ENCODE measurements around the gene USP37. TPM values are rescaled to one million over a fixed set of nuclear protein-coding genes. Genes with fewer than 3 reads are reported as not detected.

USP37 gene
- total RNA-seq, 2 donors from 2014 or later = 6.0 to 14.5 TPM

DNA sequence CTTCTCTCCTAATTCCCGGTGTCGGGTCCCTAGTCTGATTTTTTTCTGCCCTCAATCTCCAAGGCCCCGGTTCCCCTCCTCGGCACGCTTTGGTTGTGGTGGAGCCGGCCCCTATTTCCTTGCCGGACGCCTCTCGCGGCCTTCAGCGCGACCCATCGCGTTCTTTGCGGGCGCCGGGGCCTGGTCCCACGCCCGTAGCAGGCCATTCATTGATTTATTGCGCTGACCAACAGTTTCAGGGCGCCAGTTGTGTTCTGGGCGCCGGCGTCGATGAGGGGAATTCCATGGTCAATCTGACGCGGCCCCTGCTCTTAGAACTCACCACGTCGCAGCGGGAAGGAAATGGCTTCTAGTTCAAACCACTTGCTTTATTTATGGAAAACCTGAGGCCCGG lies 884 bp upstream of the USP37 start:
- intact Hi-C loops (cut with DNase I) = no loop called here
- DNase-seq = peak; percentile 43 to 61 (median 50)
- Histone ChIP-seq H3K36me3 (replicated peaks in 1 of 2; ENCODE audit: insufficient read depth in 1 of 2, low read depth in 2 of 2) (peaks cover 0 to 2% of the 10 kb centered on the region in 2 donors), H3K27ac (peak overlapping the region; percentile 82 to 96 (median 90)), H3K9me3 (no peaks in the 10 kb centered on the region), H3K4me1 (peaks cover 28% of the 10 kb centered on the region), H3K4me3 (peak overlapping the region; percentile 54 to 70), H3K27me3 (no peaks in the 10 kb centered on the region)
- ATAC-seq = peak; percentile 25
- WGBS, 2 donors = 0% methylated on average over 8 to 31 of the region's 31 CpGs
- peak in 2 of 3 donors; percentile 36 to 54 for TF ChIP-seq POLR2A (IDR thresholded peaks at IDR 0.05)
- TF ChIP-seq, protein P1, sequence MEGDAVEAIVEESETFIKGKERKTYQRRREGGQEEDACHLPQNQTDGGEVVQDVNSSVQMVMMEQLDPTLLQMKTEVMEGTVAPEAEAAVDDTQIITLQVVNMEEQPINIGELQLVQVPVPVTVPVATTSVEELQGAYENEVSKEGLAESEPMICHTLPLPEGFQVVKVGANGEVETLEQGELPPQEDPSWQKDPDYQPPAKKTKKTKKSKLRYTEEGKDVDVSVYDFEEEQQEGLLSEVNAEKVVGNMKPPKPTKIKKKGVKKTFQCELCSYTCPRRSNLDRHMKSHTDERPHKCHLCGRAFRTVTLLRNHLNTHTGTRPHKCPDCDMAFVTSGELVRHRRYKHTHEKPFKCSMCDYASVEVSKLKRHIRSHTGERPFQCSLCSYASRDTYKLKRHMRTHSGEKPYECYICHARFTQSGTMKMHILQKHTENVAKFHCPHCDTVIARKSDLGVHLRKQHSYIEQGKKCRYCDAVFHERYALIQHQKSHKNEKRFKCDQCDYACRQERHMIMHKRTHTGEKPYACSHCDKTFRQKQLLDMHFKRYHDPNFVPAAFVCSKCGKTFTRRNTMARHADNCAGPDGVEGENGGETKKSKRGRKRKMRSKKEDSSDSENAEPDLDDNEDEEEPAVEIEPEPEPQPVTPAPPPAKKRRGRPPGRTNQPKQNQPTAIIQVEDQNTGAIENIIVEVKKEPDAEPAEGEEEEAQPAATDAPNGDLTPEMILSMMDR (IDR thresholded peaks at IDR 0.05) = no peak

DNA sequence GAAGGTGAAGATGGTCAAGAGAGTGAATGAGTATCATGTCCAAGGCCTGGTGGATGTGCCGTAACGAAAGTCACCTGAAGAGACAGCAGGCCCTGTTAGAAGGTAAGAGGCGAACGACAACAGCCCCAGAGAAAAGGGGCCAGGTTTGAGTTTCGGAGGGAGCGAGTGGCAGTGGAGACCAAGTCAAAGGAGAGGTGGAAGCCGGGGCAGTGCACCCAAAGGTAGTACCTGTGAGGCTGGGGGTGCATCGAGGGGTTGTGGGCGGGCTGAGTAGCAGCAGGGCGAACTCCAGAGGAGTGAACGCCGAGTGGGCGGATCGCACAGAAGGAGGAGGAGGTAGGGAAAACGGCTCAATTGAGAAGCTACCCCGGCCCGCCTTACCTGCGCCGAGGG lies 358 bp downstream of the USP37 start:
- no peak for TF ChIP-seq POLR2A (IDR thresholded peaks at IDR 0.05)
- TF ChIP-seq, protein P1 (IDR thresholded peaks at IDR 0.05) = no peak
- ATAC-seq = peak; percentile 45
- H3K9me3 ChIP-seq = no peaks in the 10 kb centered on the region
- H3K36me3 ChIP-seq (replicated peaks in 1 of 2; ENCODE audit: insufficient read depth in 1 of 2, low read depth in 2 of 2) = peaks cover 0 to 2% of the 10 kb centered on the region in 2 donors
- DNase-seq = no peak
- peak overlapping the region; percentile 82 to 96 (median 90) for H3K27ac ChIP-seq
- no peaks in the 10 kb centered on the region for H3K27me3 ChIP-seq
- 0% methylated on average over 16 to 19 of the region's 19 CpGs for WGBS, 2 donors
- intact Hi-C loops (cut with DNase I) = no loop called here
- peak overlapping the region; percentile 33 to 61 for H3K4me3 ChIP-seq
- peaks cover 28% of the 10 kb centered on the region for H3K4me1 ChIP-seq

DNA sequence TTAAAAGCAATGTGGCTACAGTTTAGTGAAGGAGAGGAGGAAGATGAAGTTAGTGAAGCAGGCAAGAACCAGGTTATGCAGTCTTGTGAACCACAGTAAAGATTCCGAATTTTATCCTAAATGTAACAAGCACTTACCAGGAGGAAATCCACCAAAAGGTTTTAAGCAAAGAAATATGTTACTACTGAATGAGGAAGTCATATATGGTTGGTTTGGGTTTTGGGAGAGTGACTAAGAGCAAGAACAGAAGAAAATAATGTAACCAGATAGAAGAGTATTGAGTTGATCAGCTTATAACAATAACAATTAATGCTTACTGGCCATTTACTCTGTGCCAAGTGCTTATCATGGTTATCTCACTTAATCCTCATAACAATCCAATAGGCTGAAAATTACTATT lies 1.9 kb downstream of the USP37 start:
- no peak for TF ChIP-seq POLR2A (IDR thresholded peaks at IDR 0.05)
- TF ChIP-seq, protein P1 (IDR thresholded peaks at IDR 0.05) = no peak
- no peaks in the 10 kb centered on the region for H3K9me3 ChIP-seq
- H3K4me1 ChIP-seq = peaks cover 28% of the 10 kb centered on the region
- ATAC-seq (no peak), DNase-seq (no peak)
- WGBS, 2 donors = 71 to 85% methylated on average over 1 of the region's 1 CpG
- no peaks in the 10 kb centered on the region for H3K27me3 ChIP-seq
- no peaks in the 10 kb centered on the region for H3K36me3 ChIP-seq (replicated peaks in 1 of 2; ENCODE audit: insufficient read depth in 1 of 2, low read depth in 2 of 2)
- H3K27ac ChIP-seq = no peak overlapping the region
- intact Hi-C loops (cut with DNase I) = no loop called here
- H3K4me3 ChIP-seq = no peak overlapping the region

DNA sequence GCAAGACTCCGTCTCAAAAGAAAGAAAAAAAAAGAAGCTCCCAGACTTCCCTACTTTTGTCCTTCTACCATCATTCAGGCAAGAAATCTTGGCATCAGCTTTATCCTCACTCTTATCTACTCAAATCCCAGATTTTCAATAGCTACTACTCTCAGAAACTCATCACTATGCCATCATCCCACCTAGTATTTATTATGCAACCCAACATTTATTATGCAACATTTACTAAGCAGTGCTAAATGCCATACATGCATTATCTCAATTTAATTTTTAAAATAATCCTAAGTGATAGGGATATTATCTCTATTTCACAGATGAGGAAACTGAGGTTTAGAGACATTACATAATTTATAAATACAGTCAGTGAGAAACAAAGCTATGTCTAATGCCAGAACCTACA lies 4.1 kb downstream of the USP37 start:
- Histone ChIP-seq H3K4me1 (peaks cover 10% of the 10 kb centered on the region), H3K9me3 (no peaks in the 10 kb centered on the region), H3K4me3 (no peak overlapping the region), H3K27me3 (no peaks in the 10 kb centered on the region), H3K27ac (no peak overlapping the region), H3K36me3 (replicated peaks in 1 of 2; ENCODE audit: insufficient read depth in 1 of 2, low read depth in 2 of 2) (no peaks in the 10 kb centered on the region)
- DNase-seq (no peak), ATAC-seq (no peak)
- 94 to 100% methylated on average over 1 of the region's 1 CpG for WGBS, 2 donors
- no peak for TF ChIP-seq POLR2A (IDR thresholded peaks at IDR 0.05)
- TF ChIP-seq, protein P1 (IDR thresholded peaks at IDR 0.05) = no peak
- intact Hi-C loops (cut with DNase I) = no loop called here

DNA sequence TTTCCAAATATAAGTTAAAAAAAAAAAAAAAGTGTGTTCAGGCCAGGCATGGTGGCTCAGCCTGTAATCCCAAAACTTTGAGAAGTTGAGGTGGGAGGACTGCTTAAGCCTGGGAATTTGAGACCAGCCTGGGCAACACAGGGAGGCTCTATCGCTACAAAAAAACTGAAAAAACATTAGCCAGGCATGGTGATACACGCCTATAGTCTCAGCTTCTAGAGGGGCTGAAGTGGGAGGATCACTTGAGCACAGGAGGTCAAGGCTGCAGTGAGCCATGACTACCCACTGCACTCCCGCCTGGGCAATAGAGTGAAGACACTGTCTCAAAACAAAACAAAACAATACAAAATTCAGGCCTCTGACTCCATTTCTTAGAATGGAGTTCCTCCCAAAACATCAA lies 9.2 kb downstream of the USP37 start:
- Histone ChIP-seq H3K27ac (no peak overlapping the region), H3K36me3 (replicated peaks in 1 of 2; ENCODE audit: insufficient read depth in 1 of 2, low read depth in 2 of 2) (peaks cover 0 to 6% of the 10 kb centered on the region in 2 donors), H3K27me3 (no peaks in the 10 kb centered on the region), H3K4me3 (no peak overlapping the region), H3K4me1 (peaks cover 11% of the 10 kb centered on the region), H3K9me3 (no peaks in the 10 kb centered on the region)
- 91 to 96% methylated on average over 3 of the region's 3 CpGs for WGBS, 2 donors
- no peak for DNase-seq
- intact Hi-C loops (cut with DNase I) = no loop called here
- ATAC-seq = no peak
- TF ChIP-seq, protein P1 (IDR thresholded peaks at IDR 0.05) = no peak
- no peak for TF ChIP-seq POLR2A (IDR thresholded peaks at IDR 0.05)

Measured in body of pancreas (tissue), 4 donors.